ENCODE results near the gene RANBP1.
"Not testable (repeated sequence)": the region's sequence is repeated elsewhere in the genome, so short reads cannot be mapped to it uniquely, and the experiment has no call there.

RANBP1 gene

DNA sequence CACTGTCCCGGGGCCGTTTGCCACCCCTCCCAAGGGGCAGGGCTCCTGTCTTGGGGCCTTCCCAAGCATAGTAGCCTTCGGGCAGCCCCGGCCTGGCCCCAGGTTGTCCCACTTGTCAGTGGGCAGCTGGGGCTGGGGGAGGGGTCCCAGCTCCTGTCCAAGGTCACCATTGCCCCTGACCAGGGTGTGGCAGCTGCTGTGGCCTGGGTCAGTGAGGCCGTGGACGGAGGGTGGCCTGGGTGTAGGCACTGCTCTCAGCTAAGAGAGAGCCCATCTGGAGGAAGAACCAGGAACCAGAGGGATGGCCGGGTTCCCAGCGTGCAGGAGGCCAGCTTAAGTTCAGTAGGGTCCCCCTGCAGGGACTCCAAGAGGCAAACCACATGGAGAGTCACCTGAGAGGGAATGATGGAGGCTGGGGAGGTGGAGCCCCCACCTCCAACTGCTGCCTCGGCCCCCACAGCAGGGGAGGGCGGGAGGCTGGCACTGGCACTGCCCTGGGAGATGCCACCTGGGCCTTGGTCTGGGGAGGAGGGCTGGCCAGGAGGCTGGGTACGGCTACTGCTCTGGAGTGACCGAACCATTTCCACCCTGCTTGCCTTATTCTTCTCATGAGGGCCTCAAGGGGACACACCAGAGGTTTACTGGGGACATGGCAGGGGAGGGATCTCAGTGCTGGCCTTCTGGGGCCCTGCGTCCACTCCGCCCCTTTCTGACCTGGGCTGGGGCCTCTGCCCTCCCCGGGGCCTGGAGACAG lies 41.7 kb downstream of the RANBP1 start:
- Histone ChIP-seq H3K36me3 (ENCODE audit: insufficient read depth, low read length) (no peaks in the 10 kb centered on the region), H3K4me1 (ENCODE audit: insufficient read depth, low read length) (peaks cover 10% of the 10 kb centered on the region), H3K9me3 (ENCODE audit: insufficient read depth, low read length, severe bottlenecking) (no peaks in the 10 kb centered on the region), H4K20me1 (ENCODE audit: insufficient read depth, low read length) (peaks cover 5% of the 10 kb centered on the region; the same call in 1 of the 2 replicates), H3K27me3 (ENCODE audit: insufficient read depth, low read length, poor library complexity) (no peaks in the 10 kb centered on the region), H3K9ac (ENCODE audit: low read depth, low read length) (no peak overlapping the region), H3K79me2 (ENCODE audit: insufficient read depth, low read length) (no peaks in the 10 kb centered on the region), H3K4me2 (ENCODE audit: insufficient read depth, low read length) (no peak overlapping the region), H2AFZ (ENCODE audit: low read depth, low read length) (no peak overlapping the region), H3K27ac (ENCODE audit: low read length) (no peak overlapping the region), H3K4me3 (ENCODE audit: low read depth in 1 of 2, low read length in 2 of 2) (no peak overlapping the region)
- ATAC-seq (ENCODE audit: insufficient read depth, low read depth) (no peak), DNase-seq (no peak)
- TF ChIP-seq, protein P1, sequence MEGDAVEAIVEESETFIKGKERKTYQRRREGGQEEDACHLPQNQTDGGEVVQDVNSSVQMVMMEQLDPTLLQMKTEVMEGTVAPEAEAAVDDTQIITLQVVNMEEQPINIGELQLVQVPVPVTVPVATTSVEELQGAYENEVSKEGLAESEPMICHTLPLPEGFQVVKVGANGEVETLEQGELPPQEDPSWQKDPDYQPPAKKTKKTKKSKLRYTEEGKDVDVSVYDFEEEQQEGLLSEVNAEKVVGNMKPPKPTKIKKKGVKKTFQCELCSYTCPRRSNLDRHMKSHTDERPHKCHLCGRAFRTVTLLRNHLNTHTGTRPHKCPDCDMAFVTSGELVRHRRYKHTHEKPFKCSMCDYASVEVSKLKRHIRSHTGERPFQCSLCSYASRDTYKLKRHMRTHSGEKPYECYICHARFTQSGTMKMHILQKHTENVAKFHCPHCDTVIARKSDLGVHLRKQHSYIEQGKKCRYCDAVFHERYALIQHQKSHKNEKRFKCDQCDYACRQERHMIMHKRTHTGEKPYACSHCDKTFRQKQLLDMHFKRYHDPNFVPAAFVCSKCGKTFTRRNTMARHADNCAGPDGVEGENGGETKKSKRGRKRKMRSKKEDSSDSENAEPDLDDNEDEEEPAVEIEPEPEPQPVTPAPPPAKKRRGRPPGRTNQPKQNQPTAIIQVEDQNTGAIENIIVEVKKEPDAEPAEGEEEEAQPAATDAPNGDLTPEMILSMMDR (IDR thresholded peaks at IDR 0.05; ENCODE audit: borderline replicate concordance, extremely low read depth, low read length, poor library complexity, severe bottlenecking): no peak
- TF ChIP-seq EZH2 (IDR thresholded peaks at IDR 0.05; ENCODE audit: borderline replicate concordance, low read depth, low read length, severe bottlenecking): no peak

DNA sequence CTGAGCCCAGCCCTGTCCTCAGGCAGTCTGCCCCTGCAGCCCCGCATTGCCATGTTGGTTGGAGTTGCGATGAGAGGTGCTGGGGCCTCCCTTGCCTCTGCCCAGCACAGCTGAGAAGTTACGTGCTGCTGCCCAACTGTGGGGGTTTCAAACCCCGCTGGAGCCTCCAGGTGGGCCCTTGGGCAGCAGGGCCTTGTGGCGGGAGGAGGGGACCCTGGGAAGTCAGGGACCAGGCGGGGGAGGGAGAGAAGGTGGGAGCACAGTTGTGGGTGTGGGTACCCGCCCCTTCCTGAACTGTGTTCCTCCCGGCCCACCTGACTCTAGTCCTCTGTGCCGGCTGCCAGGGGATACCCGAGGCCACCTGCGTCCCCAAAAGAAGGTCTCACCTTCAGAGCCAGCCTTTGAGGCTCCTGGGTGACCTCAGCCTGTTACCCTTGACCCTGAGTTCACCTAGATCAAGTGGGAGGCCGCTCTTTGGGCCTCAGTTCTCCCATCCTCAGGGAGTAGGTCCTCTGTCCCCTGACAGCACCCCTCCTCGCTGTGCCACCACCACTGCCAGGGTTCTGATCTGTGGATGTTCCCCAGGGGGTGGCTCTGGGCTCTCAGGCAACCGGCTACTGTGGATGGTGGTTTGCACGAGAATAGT lies 42.6 kb downstream of the RANBP1 start:
- Histone ChIP-seq H3K4me3 (ENCODE audit: low read depth in 1 of 2, low read length in 2 of 2) (no peak overlapping the region), H3K4me1 (ENCODE audit: insufficient read depth, low read length) (peaks cover 10% of the 10 kb centered on the region), H3K4me2 (ENCODE audit: insufficient read depth, low read length) (no peak overlapping the region), H3K9me3 (ENCODE audit: insufficient read depth, low read length, severe bottlenecking) (no peaks in the 10 kb centered on the region), H3K27me3 (ENCODE audit: insufficient read depth, low read length, poor library complexity) (no peaks in the 10 kb centered on the region), H3K9ac (ENCODE audit: low read depth, low read length) (no peak overlapping the region), H3K36me3 (ENCODE audit: insufficient read depth, low read length) (no peaks in the 10 kb centered on the region), H3K27ac (ENCODE audit: low read length) (no peak overlapping the region), H4K20me1 (ENCODE audit: insufficient read depth, low read length) (peaks cover 5% of the 10 kb centered on the region; the same call in 1 of the 2 replicates), H3K79me2 (ENCODE audit: insufficient read depth, low read length) (no peaks in the 10 kb centered on the region), H2AFZ (ENCODE audit: low read depth, low read length) (no peak overlapping the region)
- no peak for DNase-seq
- ATAC-seq (ENCODE audit: insufficient read depth, low read depth): no peak
- no peak for TF ChIP-seq EZH2 (IDR thresholded peaks at IDR 0.05; ENCODE audit: borderline replicate concordance, low read depth, low read length, severe bottlenecking)
- TF ChIP-seq, protein P1 (IDR thresholded peaks at IDR 0.05; ENCODE audit: borderline replicate concordance, extremely low read depth, low read length, poor library complexity, severe bottlenecking): no peak

DNA sequence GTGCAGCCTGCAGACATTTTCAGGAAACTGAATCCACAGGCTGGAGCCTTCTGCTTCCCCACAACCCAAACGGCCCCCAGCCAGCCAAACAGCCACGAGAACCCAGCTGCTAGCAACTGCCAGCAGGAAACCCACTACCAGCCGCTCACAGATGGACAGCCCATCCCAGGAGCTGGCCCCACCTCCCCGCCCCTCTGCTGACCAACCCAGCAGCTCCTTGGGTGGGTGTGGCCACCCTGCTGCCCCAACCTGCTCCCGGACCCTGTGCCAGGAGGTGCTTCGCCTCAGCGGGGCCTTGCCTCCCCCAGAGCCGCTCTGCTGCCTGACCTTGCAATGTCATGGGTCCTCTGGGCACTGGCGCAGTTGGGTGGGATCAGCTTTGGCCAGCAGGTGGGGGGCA lies 43.2 kb downstream of the RANBP1 start:
- H3K4me3 ChIP-seq (ENCODE audit: low read depth in 1 of 2, low read length in 2 of 2): no peak overlapping the region
- H3K4me2 ChIP-seq (ENCODE audit: insufficient read depth, low read length): no peak overlapping the region
- TF ChIP-seq, protein P1 (IDR thresholded peaks at IDR 0.05; ENCODE audit: borderline replicate concordance, extremely low read depth, low read length, poor library complexity, severe bottlenecking): no peak
- TF ChIP-seq EZH2 (IDR thresholded peaks at IDR 0.05; ENCODE audit: borderline replicate concordance, low read depth, low read length, severe bottlenecking): no peak
- H3K27ac ChIP-seq (ENCODE audit: low read length): no peak overlapping the region
- no peak for DNase-seq
- ATAC-seq (ENCODE audit: insufficient read depth, low read depth): no peak
- no peaks in the 10 kb centered on the region for H3K79me2 ChIP-seq (ENCODE audit: insufficient read depth, low read length)
- H4K20me1 ChIP-seq (ENCODE audit: insufficient read depth, low read length): peaks cover 5% of the 10 kb centered on the region; the same call in 1 of the 2 replicates
- H2AFZ ChIP-seq (ENCODE audit: low read depth, low read length): no peak overlapping the region
- H3K36me3 ChIP-seq (ENCODE audit: insufficient read depth, low read length): no peaks in the 10 kb centered on the region
- no peak overlapping the region for H3K9ac ChIP-seq (ENCODE audit: low read depth, low read length)
- H3K27me3 ChIP-seq (ENCODE audit: insufficient read depth, low read length, poor library complexity): no peaks in the 10 kb centered on the region
- H3K4me1 ChIP-seq (ENCODE audit: insufficient read depth, low read length): peaks cover 10% of the 10 kb centered on the region
- H3K9me3 ChIP-seq (ENCODE audit: insufficient read depth, low read length, severe bottlenecking): no peaks in the 10 kb centered on the region

DNA sequence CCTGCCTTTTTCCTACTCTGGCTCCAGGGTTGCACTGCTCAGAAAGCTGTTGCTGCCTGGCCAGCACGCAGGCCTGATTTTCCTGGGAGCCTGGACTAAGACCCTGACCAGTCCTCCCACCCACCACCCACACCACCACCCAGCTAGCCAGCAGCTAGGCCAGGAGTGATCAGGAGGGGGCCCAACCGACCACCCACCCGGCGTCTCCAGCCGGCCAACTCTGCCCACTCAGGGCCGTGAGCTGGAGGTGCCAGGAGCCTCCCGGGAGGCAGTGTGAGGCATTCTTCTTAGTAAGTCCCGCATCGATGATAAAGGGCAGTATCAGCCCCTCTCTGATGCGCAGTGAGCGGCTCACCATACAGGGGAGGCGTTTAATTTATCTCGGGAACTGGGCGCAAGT lies 43.6 kb downstream of the RANBP1 start:
- ATAC-seq (ENCODE audit: insufficient read depth, low read depth); H3K4me2 ChIP-seq (ENCODE audit: insufficient read depth, low read length); DNase-seq; H3K27ac ChIP-seq (ENCODE audit: low read length); H3K9me3 ChIP-seq (ENCODE audit: insufficient read depth, low read length, severe bottlenecking); H3K36me3 ChIP-seq (ENCODE audit: insufficient read depth, low read length); H2AFZ ChIP-seq (ENCODE audit: low read depth, low read length); H3K9ac ChIP-seq (ENCODE audit: low read depth, low read length); H3K79me2 ChIP-seq (ENCODE audit: insufficient read depth, low read length); H3K4me3 ChIP-seq (ENCODE audit: low read depth in 1 of 2, low read length in 2 of 2); H4K20me1 ChIP-seq (ENCODE audit: insufficient read depth, low read length); H3K27me3 ChIP-seq (ENCODE audit: insufficient read depth, low read length, poor library complexity): not testable (repeated sequence)
- H3K4me1 ChIP-seq (ENCODE audit: insufficient read depth, low read length): peaks cover 10% of the 10 kb centered on the region
